Chondrocyte (in vitro differentiated cells): ENCODE data around the gene BDKRB2. TPM values are rescaled to one million over a fixed set of nuclear protein-coding genes. Genes with fewer than 3 reads are reported as not detected.

Source experiments
- DNase-seq: peaks from one replicate; pipeline ENCODE4 v3.0.0; 2021; ENCODE audit warnings: mixed read lengths, low spot score
- H3K27ac Mint-ChIP-seq: one replicate; pipeline ENCODE4 v1.8.0; 2021; ENCODE audit warnings: mild to moderate bottlenecking, moderate library complexity, mixed read lengths; ENCODE audit not compliant: unreplicated experiment
- H3K27me3 Mint-ChIP-seq: 2 replicates; pipeline ENCODE4 v1.8.0; 2021; ENCODE audit warnings: low read depth, mixed read lengths
- H3K36me3 Mint-ChIP-seq: 2 replicates; pipeline ENCODE4 v1.8.0; 2021; ENCODE audit warnings: low read depth, mixed read lengths
- H3K4me1 Mint-ChIP-seq: 2 replicates; pipeline ENCODE4 v1.8.0; 2021; ENCODE audit warnings: low read depth, mild to moderate bottlenecking, mixed read lengths
- H3K4me3 Mint-ChIP-seq: one replicate; pipeline ENCODE4 v1.8.0; 2021; ENCODE audit warnings: mild to moderate bottlenecking, moderate library complexity, mixed read lengths; ENCODE audit not compliant: unreplicated experiment
- H3K9me3 Mint-ChIP-seq: 2 replicates; pipeline ENCODE4 v1.8.0; 2021; ENCODE audit warnings: low read depth, mixed read lengths
- total RNA-seq: library from RNA; stranded (reverse); gene quantifications from 3 replicates; pipeline ENCODE4 v1.2.1, GENCODE V29; 2021
- TF ChIP-seq, protein P1 (sequence below): fragments of 200-600 bp; sonication (generic); IDR thresholded peaks from 2 replicates; pipeline ENCODE4 v1.5.0; 2021; ENCODE audit warnings: antibody characterized with exemption, mild to moderate bottlenecking, moderate library complexity

The BDKRB2 gene
- total RNA-seq, 1 donor from 2014 or later: 0.27 TPM

DNA sequence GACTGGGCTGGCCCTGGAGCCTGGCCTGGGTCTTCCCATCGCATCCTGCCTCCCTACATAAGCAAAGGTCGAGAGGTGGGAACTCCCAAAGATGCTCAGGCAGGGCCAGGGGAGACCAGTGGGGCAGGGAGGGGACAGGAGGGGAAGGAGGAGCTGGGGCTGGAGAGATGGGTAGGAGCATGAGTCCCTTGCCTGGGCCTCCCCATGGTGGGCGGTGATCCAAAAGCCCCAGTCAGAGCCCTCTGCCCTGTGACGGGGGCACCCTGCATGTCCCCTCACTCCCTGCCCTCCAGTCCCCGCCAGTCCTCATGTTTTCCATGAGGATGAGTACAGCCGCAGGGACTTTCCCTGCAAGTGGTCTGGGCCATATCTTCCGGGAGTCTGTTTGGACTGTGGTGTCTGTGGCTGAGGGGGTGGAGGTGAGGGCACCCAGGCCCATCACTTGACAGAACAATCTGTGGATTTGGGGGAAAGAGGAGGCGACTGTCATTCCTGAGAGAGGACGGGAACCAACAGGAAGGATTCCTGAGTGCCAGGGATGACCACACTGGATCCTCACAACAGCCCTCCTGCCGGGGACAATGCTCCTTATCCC, 9.3 kb downstream of the BDKRB2 start:
- TF ChIP-seq, protein P1, sequence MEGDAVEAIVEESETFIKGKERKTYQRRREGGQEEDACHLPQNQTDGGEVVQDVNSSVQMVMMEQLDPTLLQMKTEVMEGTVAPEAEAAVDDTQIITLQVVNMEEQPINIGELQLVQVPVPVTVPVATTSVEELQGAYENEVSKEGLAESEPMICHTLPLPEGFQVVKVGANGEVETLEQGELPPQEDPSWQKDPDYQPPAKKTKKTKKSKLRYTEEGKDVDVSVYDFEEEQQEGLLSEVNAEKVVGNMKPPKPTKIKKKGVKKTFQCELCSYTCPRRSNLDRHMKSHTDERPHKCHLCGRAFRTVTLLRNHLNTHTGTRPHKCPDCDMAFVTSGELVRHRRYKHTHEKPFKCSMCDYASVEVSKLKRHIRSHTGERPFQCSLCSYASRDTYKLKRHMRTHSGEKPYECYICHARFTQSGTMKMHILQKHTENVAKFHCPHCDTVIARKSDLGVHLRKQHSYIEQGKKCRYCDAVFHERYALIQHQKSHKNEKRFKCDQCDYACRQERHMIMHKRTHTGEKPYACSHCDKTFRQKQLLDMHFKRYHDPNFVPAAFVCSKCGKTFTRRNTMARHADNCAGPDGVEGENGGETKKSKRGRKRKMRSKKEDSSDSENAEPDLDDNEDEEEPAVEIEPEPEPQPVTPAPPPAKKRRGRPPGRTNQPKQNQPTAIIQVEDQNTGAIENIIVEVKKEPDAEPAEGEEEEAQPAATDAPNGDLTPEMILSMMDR: no peak
- Mint-ChIP-seq H3K4me3 (no peak overlapping the region), H3K36me3 (peaks cover 7% of the 10 kb centered on the region), H3K27ac (no peak overlapping the region), H3K4me1 (no peaks in the 10 kb centered on the region), H3K27me3 (peaks cover 7% of the 10 kb centered on the region), H3K9me3 (peaks cover 14% of the 10 kb centered on the region)
- no peak for DNase-seq

- H3K27ac Mint-ChIP-seq: no peak overlapping the region
- H3K36me3 Mint-ChIP-seq: peaks cover 7% of the 10 kb centered on the region
- H3K9me3 Mint-ChIP-seq: peaks cover 14% of the 10 kb centered on the region
- H3K4me1 Mint-ChIP-seq: no peaks in the 10 kb centered on the region
- TF ChIP-seq, protein P1: no peak
- H3K27me3 Mint-ChIP-seq: peaks cover 7% of the 10 kb centered on the region
- DNase-seq: no peak
- no peak overlapping the region for H3K4me3 Mint-ChIP-seq
Measured at GRCh38 chr14:96214793-96215192, 10.2 kb downstream of the BDKRB2 start.

GRCh38 chr14:96215452-96216244, 11.0 kb downstream of the BDKRB2 start:
- Mint-ChIP-seq H3K9me3 (peaks cover 14% of the 10 kb centered on the region), H3K27ac (no peak overlapping the region), H3K4me3 (no peak overlapping the region), H3K36me3 (peaks cover 7% of the 10 kb centered on the region), H3K27me3 (peaks cover 9% of the 10 kb centered on the region), H3K4me1 (no peaks in the 10 kb centered on the region)
- no peak for DNase-seq
- TF ChIP-seq, protein P1: no peak

GRCh38 chr14:96216627-96217026, 12.0 kb downstream of the BDKRB2 start:
- no peaks in the 10 kb centered on the region for H3K4me1 Mint-ChIP-seq
- H3K9me3 Mint-ChIP-seq: peaks cover 14% of the 10 kb centered on the region
- peaks cover 7% of the 10 kb centered on the region for H3K36me3 Mint-ChIP-seq
- H3K27ac Mint-ChIP-seq: no peak overlapping the region
- no peak overlapping the region for H3K4me3 Mint-ChIP-seq
- no peak for DNase-seq
- TF ChIP-seq, protein P1: no peak
- peaks cover 17% of the 10 kb centered on the region for H3K27me3 Mint-ChIP-seq

- peaks cover 6% of the 10 kb centered on the region for H3K9me3 Mint-ChIP-seq
- no peaks in the 10 kb centered on the region for H3K4me1 Mint-ChIP-seq
- peaks cover 22% of the 10 kb centered on the region for H3K27me3 Mint-ChIP-seq
- no peak overlapping the region for H3K4me3 Mint-ChIP-seq
- H3K27ac Mint-ChIP-seq: no peak overlapping the region
- peaks cover 5% of the 10 kb centered on the region for H3K36me3 Mint-ChIP-seq
- TF ChIP-seq, protein P1: no peak
- no peak for DNase-seq
Measured at GRCh38 chr14:96217376-96217913, 12.8 kb downstream of the BDKRB2 start.
